ENCODE measurements around the gene SPATS2L.

Gene SPATS2L

DNA sequence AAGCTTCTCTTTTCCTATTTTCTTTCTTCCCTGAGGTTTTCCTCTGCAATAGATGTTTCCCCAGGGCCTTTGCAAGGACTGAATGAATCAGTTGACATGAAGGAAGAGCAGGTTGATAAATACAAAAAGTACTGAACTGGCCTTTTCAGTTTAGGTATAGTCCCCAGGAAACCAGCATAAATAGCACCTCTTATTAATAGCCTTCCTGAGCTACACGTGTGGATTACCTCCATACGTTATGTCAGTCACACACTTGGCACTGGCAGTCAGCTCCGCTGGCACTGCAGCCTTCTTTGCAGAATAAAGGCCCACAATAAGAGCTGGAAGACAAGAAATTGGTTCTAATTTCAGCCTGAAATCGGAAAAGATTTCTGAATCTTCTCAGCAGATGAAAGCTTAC lies 142.7 kb downstream of the SPATS2L start:
- Histone ChIP-seq H3K27ac (no peak overlapping the region), H3K27me3 (no peaks in the 10 kb centered on the region), H3K4me3 (no peak overlapping the region), H3K36me3 (peaks cover 4 to 25% (median 7%) of the 10 kb centered on the region in 3 donors), H3K4me1 (no peaks in the 10 kb centered on the region), H3K9me3 (no peaks in the 10 kb centered on the region)
- intact Hi-C loops (cut with DNase I; ENCODE audit: low total_unique reads), result no loop called here
- TF ChIP-seq, protein P1, sequence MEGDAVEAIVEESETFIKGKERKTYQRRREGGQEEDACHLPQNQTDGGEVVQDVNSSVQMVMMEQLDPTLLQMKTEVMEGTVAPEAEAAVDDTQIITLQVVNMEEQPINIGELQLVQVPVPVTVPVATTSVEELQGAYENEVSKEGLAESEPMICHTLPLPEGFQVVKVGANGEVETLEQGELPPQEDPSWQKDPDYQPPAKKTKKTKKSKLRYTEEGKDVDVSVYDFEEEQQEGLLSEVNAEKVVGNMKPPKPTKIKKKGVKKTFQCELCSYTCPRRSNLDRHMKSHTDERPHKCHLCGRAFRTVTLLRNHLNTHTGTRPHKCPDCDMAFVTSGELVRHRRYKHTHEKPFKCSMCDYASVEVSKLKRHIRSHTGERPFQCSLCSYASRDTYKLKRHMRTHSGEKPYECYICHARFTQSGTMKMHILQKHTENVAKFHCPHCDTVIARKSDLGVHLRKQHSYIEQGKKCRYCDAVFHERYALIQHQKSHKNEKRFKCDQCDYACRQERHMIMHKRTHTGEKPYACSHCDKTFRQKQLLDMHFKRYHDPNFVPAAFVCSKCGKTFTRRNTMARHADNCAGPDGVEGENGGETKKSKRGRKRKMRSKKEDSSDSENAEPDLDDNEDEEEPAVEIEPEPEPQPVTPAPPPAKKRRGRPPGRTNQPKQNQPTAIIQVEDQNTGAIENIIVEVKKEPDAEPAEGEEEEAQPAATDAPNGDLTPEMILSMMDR (IDR thresholded peaks at IDR 0.05), result no peak
- no peak for DNase-seq

DNA sequence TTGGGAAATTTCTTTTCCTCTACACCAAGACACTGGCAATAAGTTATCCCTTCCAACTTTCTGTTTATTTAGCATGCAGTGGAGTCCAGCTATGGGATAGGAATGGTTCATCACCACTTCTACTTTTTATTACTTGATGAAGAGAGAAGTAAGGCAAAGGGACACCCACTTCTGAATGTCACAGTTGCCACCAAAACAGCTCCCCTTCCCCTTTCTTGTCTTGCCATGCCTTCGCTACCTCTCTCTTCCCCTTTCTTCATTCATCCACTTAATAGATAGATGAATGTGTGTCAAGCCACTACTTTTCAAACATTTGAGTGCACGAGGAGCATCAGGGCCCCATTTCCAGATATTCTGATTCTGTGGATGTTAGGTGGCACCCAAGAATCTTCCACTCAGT lies 143.8 kb downstream of the SPATS2L start:
- Histone ChIP-seq H3K9me3 (no peaks in the 10 kb centered on the region), H3K27ac (no peak overlapping the region), H3K36me3 (peaks cover 0 to 26% (median 4%) of the 10 kb centered on the region in 3 donors), H3K27me3 (no peaks in the 10 kb centered on the region), H3K4me3 (no peak overlapping the region), H3K4me1 (no peaks in the 10 kb centered on the region)
- TF ChIP-seq, protein P1 (IDR thresholded peaks at IDR 0.05), result no peak
- DNase-seq, result no peak
- intact Hi-C loops (cut with DNase I; ENCODE audit: low total_unique reads), result no loop called here

DNA sequence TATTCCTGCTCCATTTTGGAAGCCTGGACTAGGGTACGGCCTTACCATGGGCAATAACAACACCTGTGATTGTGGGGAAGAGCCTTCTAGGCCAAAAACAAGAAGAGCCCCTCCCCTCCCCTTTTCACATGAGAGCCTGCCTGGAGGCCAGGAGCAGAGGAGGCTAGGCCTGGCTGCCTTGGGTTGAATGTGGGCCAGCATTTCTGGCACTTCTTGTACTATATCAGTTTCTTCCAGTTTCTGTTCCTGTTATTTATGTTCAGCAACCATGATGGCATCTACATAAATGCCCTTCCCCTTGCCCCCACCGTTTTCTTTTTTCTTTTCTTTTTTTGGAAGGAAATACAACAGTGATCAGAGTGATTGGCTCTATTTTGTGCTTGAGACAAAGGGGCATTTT lies 145.0 kb downstream of the SPATS2L start:
- peaks cover 0 to 29% (median 4%) of the 10 kb centered on the region in 3 donors for H3K36me3 ChIP-seq
- H3K4me1 ChIP-seq, result no peaks in the 10 kb centered on the region
- TF ChIP-seq, protein P1 (IDR thresholded peaks at IDR 0.05), result no peak
- intact Hi-C loops (cut with DNase I; ENCODE audit: low total_unique reads), result no loop called here
- DNase-seq, result no peak
- H3K4me3 ChIP-seq, result no peak overlapping the region
- H3K27ac ChIP-seq, result no peak overlapping the region
- no peaks in the 10 kb centered on the region for H3K9me3 ChIP-seq
- no peaks in the 10 kb centered on the region for H3K27me3 ChIP-seq

DNA sequence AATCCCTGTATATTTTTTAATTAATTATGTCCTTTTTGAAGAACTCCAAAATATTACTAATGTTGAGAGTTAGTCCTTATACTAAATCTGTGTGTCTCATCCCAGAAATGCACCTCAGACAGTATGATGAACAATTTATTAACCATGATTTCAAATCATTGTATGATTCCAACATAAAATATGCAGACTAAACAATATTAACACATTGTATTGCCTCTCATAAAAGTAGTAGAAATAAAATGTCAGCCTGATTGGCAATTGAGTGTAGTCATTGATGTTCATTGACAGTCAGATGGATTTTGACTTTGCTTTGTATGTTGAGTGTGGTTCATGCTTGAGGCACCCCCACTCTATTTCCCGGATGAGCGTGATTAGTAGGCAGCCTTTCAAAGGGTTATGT lies 145.9 kb downstream of the SPATS2L start:
- DNase-seq, result no peak
- peaks cover 0 to 30% (median 4%) of the 10 kb centered on the region in 3 donors for H3K36me3 ChIP-seq
- no peaks in the 10 kb centered on the region for H3K27me3 ChIP-seq
- H3K4me1 ChIP-seq, result no peaks in the 10 kb centered on the region
- H3K9me3 ChIP-seq, result no peaks in the 10 kb centered on the region
- H3K4me3 ChIP-seq, result no peak overlapping the region
- intact Hi-C loops (cut with DNase I; ENCODE audit: low total_unique reads), result no loop called here
- H3K27ac ChIP-seq, result no peak overlapping the region
- TF ChIP-seq, protein P1 (IDR thresholded peaks at IDR 0.05), result no peak

DNA sequence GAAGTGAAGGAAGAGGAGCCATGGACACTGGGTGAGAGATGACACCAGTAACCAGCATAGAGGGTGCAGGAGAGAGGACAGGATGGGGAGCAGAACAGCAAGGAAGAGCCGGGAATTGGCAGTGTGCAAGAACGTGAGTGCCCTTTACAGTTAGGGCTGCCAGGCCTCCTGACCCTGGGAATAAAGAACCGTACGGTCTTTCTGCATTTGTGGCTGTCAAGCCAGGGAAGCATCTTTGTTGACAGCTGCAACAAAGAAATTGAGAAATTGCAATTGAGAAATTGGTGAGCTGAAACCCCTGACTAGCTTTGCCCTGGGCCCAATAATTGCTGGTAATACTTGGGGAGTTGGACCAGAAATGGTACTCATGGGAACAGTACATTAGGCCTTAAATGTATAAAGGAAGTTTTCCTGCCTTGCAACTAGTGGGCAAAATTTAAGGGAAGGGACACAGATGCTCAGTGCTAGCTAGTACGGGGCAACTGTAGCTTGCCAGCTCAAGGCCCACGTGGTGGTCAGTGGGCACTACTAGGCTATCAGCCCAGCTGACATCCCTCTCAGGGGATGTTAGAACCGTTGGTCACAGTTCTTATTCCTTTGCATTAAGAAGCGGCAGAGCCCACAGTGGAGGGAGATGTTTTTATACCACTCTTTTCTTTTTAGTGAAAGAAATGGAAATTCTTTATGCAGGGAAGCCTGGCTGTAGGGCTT lies 146.8 kb downstream of the SPATS2L start:
- DNase-seq, result no peak
- H3K4me1 ChIP-seq, result no peaks in the 10 kb centered on the region
- H3K9me3 ChIP-seq, result no peaks in the 10 kb centered on the region
- H3K27me3 ChIP-seq, result no peaks in the 10 kb centered on the region
- TF ChIP-seq, protein P1 (IDR thresholded peaks at IDR 0.05), result no peak
- H3K4me3 ChIP-seq, result no peak overlapping the region
- intact Hi-C loops (cut with DNase I; ENCODE audit: low total_unique reads), result no loop called here
- H3K27ac ChIP-seq, result no peak overlapping the region
- H3K36me3 ChIP-seq, result peaks cover 0 to 32% (median 4%) of the 10 kb centered on the region in 3 donors

All from tibial artery (tissue), 4 donors.